GM23338 (cell line): ENCODE data around the gene RSAD1. TPM values are rescaled to one million over a fixed set of nuclear protein-coding genes. Genes with fewer than 3 reads are reported as not detected.

ENCODE experiments used
- ATAC-seq: fragments of 200-7000 bp; cut with Tn5 transposase; 3 replicates; pipeline ENCODE4 v1.9.1; 2020
- DNase-seq: peaks from one replicate; pipeline ENCODE4 v3.0.0-alpha.2; 2015; ENCODE audit warnings: low spot score
- H2AFZ ChIP-seq: fragments of 200-600 bp; sonication (generic); 2 replicates; pipeline ENCODE4 v1.8.0; 2016; ENCODE audit warnings: antibody characterized with exemption, mild to moderate bottlenecking, moderate library complexity
- H3F3A ChIP-seq: fragments of 200-600 bp; sonication (generic); replicated peaks from 2 replicates; pipeline ENCODE4 v1.8.0; 2017; ENCODE audit warnings: antibody characterized with exemption, mixed run types, low read depth
- H3K27ac ChIP-seq: fragments of 200-600 bp; sonication (generic); 2 replicates; pipeline ENCODE4 v1.6.1; 2016; ENCODE audit warnings: low read depth
- H3K27me3 ChIP-seq: fragments of 200-600 bp; sonication (generic); 2 replicates; pipeline ENCODE4 v1.8.0; 2016; ENCODE audit warnings: mild to moderate bottlenecking, mixed run types, moderate library complexity; ENCODE audit not compliant: insufficient read depth
- H3K36me3 ChIP-seq: fragments of 200-600 bp; sonication (generic); 2 replicates; pipeline ENCODE4 v1.8.0; 2016; ENCODE audit warnings: mild to moderate bottlenecking; ENCODE audit not compliant: insufficient read depth
- H3K4me1 ChIP-seq: fragments of 200-600 bp; sonication (generic); 2 replicates; pipeline ENCODE4 v1.8.0; 2016; ENCODE audit warnings: mild to moderate bottlenecking, moderate library complexity; ENCODE audit not compliant: insufficient read depth
- H3K4me2 ChIP-seq: fragments of 200-600 bp; sonication (generic); 2 replicates; pipeline ENCODE4 v1.7.1; 2017; ENCODE audit warnings: mixed run types
- H3K4me3 ChIP-seq: fragments of 200-600 bp; sonication (generic); 2 replicates; pipeline ENCODE4 v1.6.1; 2016; ENCODE audit warnings: mixed run types
- H3K79me2 ChIP-seq: fragments of 200-600 bp; sonication (generic); replicated peaks from 2 replicates; pipeline ENCODE4 v1.8.0; 2017; ENCODE audit warnings: mild to moderate bottlenecking; ENCODE audit not compliant: insufficient read depth
- H3K9me2 ChIP-seq: fragments of 200-600 bp; sonication (generic); 2 replicates; pipeline ENCODE4 v1.8.0; 2017; ENCODE audit not compliant: insufficient read depth
- H4K20me1 ChIP-seq: fragments of 200-600 bp; sonication (generic); replicated peaks from 2 replicates; pipeline ENCODE4 v1.8.0; 2017; ENCODE audit warnings: mild to moderate bottlenecking; ENCODE audit not compliant: insufficient read depth
- H3K27ac Mint-ChIP-seq: 2 replicates; pipeline ENCODE4 v1.8.0; 2020; ENCODE audit warnings: inconsistent platforms, mild to moderate bottlenecking, moderate library complexity, mixed read lengths
- H3K27me3 Mint-ChIP-seq: 3 replicates; pipeline ENCODE4 v1.8.0; 2022; ENCODE audit warnings: low read depth, mild to moderate bottlenecking, moderate library complexity, mixed read lengths, inconsistent platforms; ENCODE audit not compliant: insufficient read depth, poor library complexity
- H3K36me3 Mint-ChIP-seq: 3 replicates; pipeline ENCODE4 v1.8.0; 2021; ENCODE audit warnings: low read depth, mild to moderate bottlenecking, inconsistent platforms, moderate library complexity, mixed read lengths
- H3K4me1 Mint-ChIP-seq: 3 replicates; pipeline ENCODE4 v1.8.0; 2020; ENCODE audit warnings: mild to moderate bottlenecking, inconsistent platforms, mixed read lengths
- H3K4me3 Mint-ChIP-seq: 3 replicates; pipeline ENCODE4 v1.8.0; 2021; ENCODE audit warnings: moderate library complexity, mild to moderate bottlenecking, inconsistent platforms, mixed read lengths
- H3K9me3 Mint-ChIP-seq: 3 replicates; pipeline ENCODE4 v1.8.0; 2020; ENCODE audit warnings: moderate library complexity, mild to moderate bottlenecking, inconsistent platforms, mixed read lengths
- CREB1 ChIP-seq: fragments of 250-450 bp; sonication (Bioruptor Pico); IDR thresholded peaks from 2 replicates; pipeline ENCODE4 v1.5.0; 2020; ENCODE audit warnings: low read depth, mild to moderate bottlenecking, moderate library complexity
- CTCF ChIP-seq, 2 experiments: fragments of 200-600 bp in 1 of 2; sonication (generic) in 1 of 2; conservative IDR thresholded peaks; 2 replicates each; pipeline versions ENCODE4 v1.5.1 to v1.6.1; 2016 to 2017; ENCODE audit warnings: antibody characterized with exemption in 2 of 2, low read depth in 2 of 2, mild to moderate bottlenecking in 2 of 2, moderate library complexity in 1 of 2
- EZH2 ChIP-seq: fragments of 200-600 bp; sonication (generic); IDR thresholded peaks from one replicate; pipeline ENCODE4 v1.8.0; 2017; ENCODE audit warnings: antibody characterized with exemption, mild to moderate bottlenecking, low read depth; ENCODE audit not compliant: unreplicated experiment
- JUNB ChIP-seq: IDR thresholded peaks from one replicate; pipeline ENCODE4 v1.6.1; 2016; ENCODE audit warnings: antibody characterized with exemption; ENCODE audit not compliant: unreplicated experiment
- POLR2AphosphoS5 ChIP-seq: IDR thresholded peaks from 2 replicates; pipeline ENCODE4 v1.6.1; 2016; ENCODE audit warnings: antibody characterized with exemption, low read depth
- STAT1 ChIP-seq: IDR thresholded peaks from one replicate; pipeline ENCODE4 v1.6.1; 2016; ENCODE audit warnings: antibody characterized with exemption; ENCODE audit not compliant: unreplicated experiment
- ZNF114 ChIP-seq: fragments of 250-450 bp; sonication (Bioruptor Pico); IDR thresholded peaks from 2 replicates; pipeline ENCODE4 v1.5.0; 2020; ENCODE audit warnings: mild to moderate bottlenecking, moderate library complexity
- ZNF462 ChIP-seq: fragments of 250-450 bp; sonication (Bioruptor Pico); IDR thresholded peaks from 2 replicates; pipeline ENCODE4 v1.5.0; 2020; ENCODE audit warnings: mild to moderate bottlenecking, moderate library complexity
- long read RNA-seq: library from polyadenylated mRNA; unstranded; transcript quantifications from one replicate; pipeline ENCODE4 v2.0.0, GENCODE V29; 2020; ENCODE audit not compliant: unreplicated experiment
- polyA plus RNA-seq: library from polyadenylated mRNA; unstranded; fragments of >200 nt; fragmentation: Nextera tagmentation; extraction: Ambion mirVana; gene quantifications from 2 replicates; pipeline ENCODE4 v1.2.1, GENCODE V29; 2016
- total RNA-seq: library from RNA; depleted of rRNA; stranded (reverse); fragments of >200 nt; shearing (Covaris generic); gene quantifications from 2 replicates; pipeline ENCODE4 v1.2.3, GENCODE V29; 2014; rRNA removed

The RSAD1 gene
- 27.5 and 28.7 TPM in 2 replicates for total RNA-seq
- 16.5 and 18.4 TPM in 2 replicates for polyA plus RNA-seq
- long read RNA-seq, transcript RSAD1-201 (9 exons, 2,528 nt): major isoform, 15 of 20 reads
- long read RNA-seq, partial matches to known transcripts: 0 of 20 reads
- long read RNA-seq, other reads (novel, unspliced or antisense): 5 of 20 reads

GRCh38 chr17:50478391-50479381 is at the start of gene RSAD1:
RSAD1 (plus strand) TSS chr17:50478860; CDS start chr17:50478885, 25 bp downstream.
- H3K9me2 ChIP-seq: no peaks in the 10 kb centered on the region
- peak within 1 kb of the TSS; percentile 100 for H2AFZ ChIP-seq

GRCh38 chr17:50429793-50430192 is 48.9 kb upstream of the RSAD1 start:
- Histone ChIP-seq H4K20me1 (no peaks in the 10 kb centered on the region), H3K4me2 (no peak overlapping the region), H3K27me3 (peaks cover 6% of the 10 kb centered on the region; the same call in 1 of the 2 replicates), H3K36me3 (no peaks in the 10 kb centered on the region), H3K4me3 (no peak overlapping the region), H3K9me2 (no peaks in the 10 kb centered on the region), H3K27ac (no peak overlapping the region), H3F3A (peaks cover 7% of the 10 kb centered on the region; the same call in 1 of the 2 replicates), H3K79me2 (peaks cover 5% of the 10 kb centered on the region), H2AFZ (no peak overlapping the region), H3K4me1 (peaks cover 18% of the 10 kb centered on the region)
- Mint-ChIP-seq H3K27me3 (peaks cover 13% of the 10 kb centered on the region), H3K9me3 (no peaks in the 10 kb centered on the region; the same call in 1 of the 3 replicates), H3K4me3 (no peak overlapping the region), H3K27ac (no peak overlapping the region), H3K4me1 (peaks cover 18% of the 10 kb centered on the region), H3K36me3 (no peaks in the 10 kb centered on the region)
- ATAC-seq: no peak
- TF ChIP-seq ZNF114 (CRISPR knock-in tag): no peak
- TF ChIP-seq CREB1 (CRISPR knock-in tag): no peak
- no peak for TF ChIP-seq ZNF462
- no peak for TF ChIP-seq STAT1
- no peak for DNase-seq

More at GRCh38 chr17:50478391-50479381, at the start of gene RSAD1:
- Histone ChIP-seq H3K4me1 (peaks cover 6% of the 10 kb centered on the region; the same call in 1 of the 2 replicates), H3F3A (0 out of 2 replicates have a peak, but pooled peaks cover 16% of the 10 kb centered on the region), H3K4me2 (peak within 1 kb of the TSS; percentile 100), H3K79me2 (no peaks in the 10 kb centered on the region), H3K27me3 (peaks cover 11% of the 10 kb centered on the region; the same call in 1 of the 2 replicates), H3K27ac (peak within 1 kb of the TSS; percentile 39; the same call in 1 of the 2 replicates), H4K20me1 (no peaks in the 10 kb centered on the region), H3K4me3 (peak within 1 kb of the TSS; percentile 93), H3K36me3 (no peaks in the 10 kb centered on the region)
- peaks cover 16% of the 10 kb centered on the region for H3K4me1 Mint-ChIP-seq
- peaks cover 8% of the 10 kb centered on the region for H3K27me3 Mint-ChIP-seq
- H3K36me3 Mint-ChIP-seq: peaks cover 14% of the 10 kb centered on the region; the same call in 2 of the 3 replicates
- TF ChIP-seq JUNB (no peak), CREB1 (CRISPR knock-in tag) (peak; percentile 72; the same call in 1 of the 2 replicates), STAT1 (no peak), CTCF (conservative IDR thresholded peaks at IDR 0.05; ENCODE audit: low read depth in 2 of 2) (peak; percentile 61 to 65), EZH2 (no peak), POLR2AphosphoS5 (peak; percentile 72)
- no peaks in the 10 kb centered on the region; the same call in 2 of the 3 replicates for H3K9me3 Mint-ChIP-seq
- DNase-seq (peak; percentile 92), ATAC-seq (peak; percentile 85)
- H3K4me3 Mint-ChIP-seq: peak within 1 kb of the TSS; percentile 88
- H3K27ac Mint-ChIP-seq: peak within 1 kb of the TSS; percentile 88
